HK-2 (cell line): ENCODE results near the gene CNKSR3.

Source experiments
- DNase-seq: peaks from one replicate; pipeline ENCODE4 v3.0.0-alpha.2; 2018; ENCODE audit not compliant: unreplicated experiment

CNKSR3 gene

GRCh38 chr6:154414021-154414813 is 96.3 kb downstream of the CNKSR3 start:
- DNase-seq = peak; percentile 48

DNA sequence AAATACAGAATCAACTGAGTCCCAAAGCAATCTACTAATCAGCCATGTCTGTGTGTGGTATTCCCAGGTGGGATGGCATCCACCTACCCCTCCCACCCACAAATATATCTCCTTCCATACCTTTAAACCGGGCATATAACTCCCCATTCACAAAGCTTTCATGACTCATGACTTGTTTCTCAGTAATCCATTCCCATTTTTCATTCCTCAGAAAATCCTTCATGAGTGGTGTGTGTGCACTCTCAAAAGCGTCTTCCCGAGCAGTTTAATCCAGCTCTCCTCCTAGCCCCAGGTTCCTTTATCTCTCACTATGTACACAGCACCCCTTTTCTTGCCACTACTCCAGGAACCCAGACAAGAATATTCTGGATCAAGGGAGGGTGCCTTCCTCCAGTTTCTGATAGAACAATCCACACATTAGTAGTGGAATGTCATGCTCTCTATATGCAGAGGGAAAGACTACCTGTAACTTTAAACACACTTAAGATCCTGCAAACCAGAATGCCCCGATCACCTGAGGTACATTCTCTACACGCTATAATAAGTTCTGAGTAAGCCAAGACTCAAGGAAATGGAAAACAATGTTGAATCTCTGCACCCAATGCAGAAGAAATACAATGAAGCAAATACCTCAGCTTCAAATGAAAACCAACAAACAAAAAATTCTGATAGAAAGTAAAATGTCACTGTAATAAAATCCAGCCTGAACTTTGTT is 98.2 kb downstream of the CNKSR3 start:
- DNase-seq = no peak

GRCh38 chr6:154411076-154411475 is 99.4 kb downstream of the CNKSR3 start:
- no peak for DNase-seq

- peak; percentile 79 for DNase-seq
These were observed 99.8 kb downstream of the CNKSR3 start for GRCh38 chr6:154410619-154411072.

GRCh38 chr6:154408891-154409500 is 101.5 kb downstream of the CNKSR3 start:
- no peak for DNase-seq

DNA sequence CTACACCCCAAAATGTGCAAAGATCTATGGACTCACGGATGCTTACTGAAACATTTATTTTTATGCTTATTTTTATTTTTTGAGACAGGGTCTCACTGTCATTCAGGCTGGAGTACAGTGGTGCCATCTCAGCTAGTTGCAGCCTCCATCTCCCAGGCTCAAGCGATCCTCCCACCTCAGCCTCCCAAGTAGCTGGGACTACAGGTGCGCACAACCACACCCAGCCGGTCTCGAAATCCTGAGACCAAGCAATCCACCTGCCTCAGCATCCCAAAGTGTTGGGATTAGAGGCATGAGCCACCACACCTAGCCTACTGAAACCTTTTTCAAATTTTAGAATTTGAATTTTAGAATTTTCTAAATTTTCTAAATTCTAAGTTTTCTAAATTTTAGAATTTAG is 103.0 kb downstream of the CNKSR3 start:
- DNase-seq = no peak

DNA sequence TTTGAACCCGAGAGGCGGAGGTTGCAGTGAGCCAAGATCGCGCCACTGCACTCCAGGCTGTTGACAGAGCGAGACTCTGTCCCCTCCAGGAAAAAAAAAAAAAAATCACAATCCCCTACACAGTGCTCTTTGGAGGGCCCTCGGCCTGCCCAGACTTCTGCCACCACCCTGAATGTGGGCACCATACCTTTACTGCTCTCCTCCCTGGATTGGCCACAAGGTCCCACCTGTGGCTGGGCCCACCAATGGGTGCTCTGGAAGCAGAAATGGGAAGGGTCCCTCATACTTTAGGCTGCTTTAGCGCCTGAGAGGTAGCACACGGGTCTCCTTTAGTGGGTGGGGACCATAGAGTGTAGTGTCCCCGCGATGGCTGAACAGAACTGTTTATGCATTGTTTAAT is 103.6 kb downstream of the CNKSR3 start:
- DNase-seq = no peak

- DNase-seq = no peak
These were observed 104.2 kb downstream of the CNKSR3 start for GRCh38 chr6:154406301-154406700.

DNA sequence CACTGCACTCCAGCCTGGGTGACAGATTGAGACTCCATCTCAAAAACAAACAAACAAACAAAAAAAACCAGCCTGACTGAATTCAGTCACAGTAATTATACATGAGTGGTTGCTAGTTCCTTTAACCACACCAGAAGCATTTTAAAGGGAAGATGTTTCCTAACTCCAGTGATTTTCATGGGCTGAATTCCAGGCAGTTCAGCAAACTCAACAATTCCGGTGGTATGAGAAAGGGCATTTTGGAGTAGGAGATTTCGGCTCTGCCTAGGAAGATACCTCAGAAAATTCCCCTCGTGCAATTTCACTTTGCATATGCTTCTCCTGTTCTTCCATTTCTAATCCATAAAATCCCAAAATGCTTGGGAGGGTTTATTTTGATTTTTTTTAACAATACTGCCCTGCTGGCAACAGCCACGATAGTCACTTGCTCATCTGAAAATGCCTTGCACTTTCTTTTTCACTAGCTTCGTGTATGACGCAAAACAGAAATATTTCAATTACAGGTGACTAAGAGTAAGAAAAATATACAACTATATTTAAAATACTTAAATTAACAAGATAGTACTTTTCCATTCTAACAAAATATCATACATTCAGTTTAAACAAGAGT is 105.6 kb downstream of the CNKSR3 start:
- no peak for DNase-seq

GRCh38 chr6:154403788-154404187 is 106.7 kb downstream of the CNKSR3 start:
- peak; percentile 28 for DNase-seq

- DNase-seq = no peak
These were observed 108.3 kb downstream of the CNKSR3 start for GRCh38 chr6:154402081-154402780.

GRCh38 chr6:154399097-154399496 is 111.4 kb downstream of the CNKSR3 start:
- DNase-seq = no peak

GRCh38 chr6:154397491-154398195 is 112.8 kb downstream of the CNKSR3 start:
- no peak for DNase-seq

DNA sequence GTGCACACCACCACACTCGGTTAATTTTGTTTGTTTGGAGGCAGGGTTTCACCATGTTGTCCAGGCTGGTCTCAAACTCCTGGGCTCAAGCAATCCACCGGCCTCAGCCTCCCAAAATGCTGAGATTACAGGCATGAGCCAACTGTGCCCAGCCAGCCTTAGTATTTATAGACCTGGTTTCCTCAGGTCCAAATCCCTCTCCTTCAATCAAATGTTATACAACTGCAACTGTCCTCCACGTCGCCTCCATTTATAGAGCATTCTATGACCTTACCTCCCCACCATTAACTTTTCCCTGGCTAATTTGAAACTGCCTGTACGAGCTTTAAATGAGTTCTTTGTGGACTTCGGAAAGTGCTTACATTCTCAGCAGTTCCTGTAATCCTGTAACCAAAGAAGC is 114.6 kb downstream of the CNKSR3 start:
- no peak for DNase-seq

GRCh38 chr6:154395316-154395715 is 115.2 kb downstream of the CNKSR3 start:
- DNase-seq = no peak

GRCh38 chr6:154394571-154394970 is 115.9 kb downstream of the CNKSR3 start:
- DNase-seq = no peak

DNA sequence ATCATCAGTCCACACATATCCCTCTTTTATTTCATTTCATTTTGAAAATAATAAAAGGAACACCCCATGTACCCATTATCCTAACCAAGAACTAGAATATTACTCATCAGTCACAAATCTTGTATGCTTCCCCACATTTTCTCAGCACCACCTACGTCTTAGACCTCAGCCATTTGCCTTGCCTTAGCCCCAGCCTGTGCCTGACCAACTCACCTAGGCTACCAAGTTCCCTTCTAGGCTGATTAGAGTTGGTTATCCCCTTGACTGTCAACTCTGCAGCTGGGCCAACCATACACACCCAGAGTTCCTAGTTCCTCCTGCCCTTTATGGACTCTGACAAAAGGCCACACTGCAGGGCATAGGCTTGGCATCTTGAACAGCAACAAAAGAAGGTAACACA is 120.5 kb downstream of the CNKSR3 start:
- no peak for DNase-seq

- no peak for DNase-seq
These were observed 121.7 kb downstream of the CNKSR3 start for GRCh38 chr6:154388803-154389202.

DNA sequence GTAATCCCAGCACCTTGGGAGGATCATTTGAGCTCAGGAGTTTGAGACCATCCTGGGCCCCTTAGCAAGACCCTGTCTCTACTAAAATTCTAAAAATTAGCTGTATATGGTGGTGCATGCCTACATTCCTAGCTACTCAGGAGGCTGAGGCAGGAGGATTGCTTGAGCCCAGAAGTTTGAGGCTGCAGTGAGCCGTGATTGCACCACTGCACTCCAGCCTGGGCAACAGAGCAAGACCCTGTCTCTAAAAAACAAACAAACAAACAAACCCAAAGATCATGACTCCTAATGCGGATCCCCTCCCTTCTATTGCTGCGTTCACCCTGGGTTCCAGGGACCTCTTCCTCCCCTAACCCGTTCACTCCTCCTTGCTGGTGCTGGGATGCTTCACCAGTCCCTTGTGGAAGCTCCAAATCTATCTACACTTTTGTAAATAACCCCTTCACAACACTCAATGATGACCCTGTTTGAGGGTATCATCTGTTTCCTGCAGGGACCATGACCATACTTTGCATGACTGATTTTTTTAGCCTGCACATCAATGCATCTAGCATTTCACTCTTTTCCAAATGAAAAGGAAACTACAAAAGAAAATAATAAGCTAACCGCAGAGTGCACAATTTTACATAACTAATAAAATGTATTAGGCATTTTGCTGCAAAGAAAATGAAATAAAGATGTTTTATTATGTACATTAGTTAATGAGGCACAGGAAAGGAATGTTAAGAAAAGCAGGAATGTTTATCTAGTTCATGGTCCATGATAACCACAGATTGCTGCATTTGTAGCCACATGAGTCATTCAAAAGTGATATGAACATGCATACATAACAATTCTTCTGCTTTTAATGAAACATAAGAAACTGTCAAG is 123.4 kb downstream of the CNKSR3 start:
- no peak for DNase-seq

GRCh38 chr6:154384191-154384590 is 126.3 kb downstream of the CNKSR3 start:
- no peak for DNase-seq
